HG02884 (cell line): ENCODE results near the gene PNLIP.
A peak's percentile ranks its signal among the peaks of the same experiment; 100 is the strongest.

Experiments
- ATAC-seq: cut with Tn5 transposase; IDR thresholded peaks from one replicate; pipeline ENCODE4 v1.9.1; 2021; ENCODE audit warnings: mild to moderate bottlenecking, moderate library complexity; ENCODE audit not compliant: unreplicated experiment

Gene PNLIP

GRCh38 chr10:116545756-116546155, at the start of gene PNLIP:
Gene PNLIP (plus strand): TSS chr10:116545931. CDS start chr10:116546093, 162 bp downstream.
- ATAC-seq, result no peak

GRCh38 chr10:116504786-116505185, 40.9 kb upstream of the PNLIP start:
- no peak for ATAC-seq

DNA sequence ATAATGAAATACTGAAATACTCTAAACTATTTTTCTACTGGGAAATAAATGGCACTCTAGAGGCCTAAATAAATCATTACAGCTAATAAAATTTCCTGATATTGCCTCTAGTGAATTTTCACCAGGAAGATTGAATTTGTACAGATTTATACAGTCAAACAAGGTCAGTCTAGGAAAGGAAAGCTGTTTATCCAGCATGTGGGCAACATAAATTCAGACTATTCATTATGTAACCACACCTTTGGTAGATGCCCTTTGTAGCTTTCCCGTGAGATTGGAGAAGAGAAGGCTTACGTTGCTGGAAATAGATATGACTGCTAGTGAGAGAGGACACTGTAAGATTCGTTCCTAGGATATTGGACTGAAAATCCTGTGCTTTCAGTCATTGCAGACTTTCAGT, 35.2 kb upstream of the PNLIP start:
- ATAC-seq, result no peak

DNA sequence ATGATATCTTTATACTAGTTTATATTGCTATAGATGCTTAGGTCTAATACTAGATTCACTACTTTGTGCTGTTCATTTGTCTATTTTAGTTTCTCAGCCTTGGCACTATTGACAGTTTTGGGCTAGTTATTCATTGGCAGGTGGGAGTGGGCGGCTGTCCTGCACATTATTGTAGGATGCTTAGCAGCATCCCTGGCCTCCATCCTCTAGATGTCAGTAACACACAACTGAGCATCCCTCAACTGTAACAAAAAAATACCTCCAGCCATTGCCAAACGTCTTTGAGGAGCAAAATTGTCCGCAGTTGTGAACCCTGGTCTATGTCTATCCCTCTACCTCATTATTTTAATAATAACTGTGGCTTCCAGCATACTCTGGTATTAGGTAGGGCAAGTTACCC, 34.4 kb upstream of the PNLIP start:
- ATAC-seq, result no peak

DNA sequence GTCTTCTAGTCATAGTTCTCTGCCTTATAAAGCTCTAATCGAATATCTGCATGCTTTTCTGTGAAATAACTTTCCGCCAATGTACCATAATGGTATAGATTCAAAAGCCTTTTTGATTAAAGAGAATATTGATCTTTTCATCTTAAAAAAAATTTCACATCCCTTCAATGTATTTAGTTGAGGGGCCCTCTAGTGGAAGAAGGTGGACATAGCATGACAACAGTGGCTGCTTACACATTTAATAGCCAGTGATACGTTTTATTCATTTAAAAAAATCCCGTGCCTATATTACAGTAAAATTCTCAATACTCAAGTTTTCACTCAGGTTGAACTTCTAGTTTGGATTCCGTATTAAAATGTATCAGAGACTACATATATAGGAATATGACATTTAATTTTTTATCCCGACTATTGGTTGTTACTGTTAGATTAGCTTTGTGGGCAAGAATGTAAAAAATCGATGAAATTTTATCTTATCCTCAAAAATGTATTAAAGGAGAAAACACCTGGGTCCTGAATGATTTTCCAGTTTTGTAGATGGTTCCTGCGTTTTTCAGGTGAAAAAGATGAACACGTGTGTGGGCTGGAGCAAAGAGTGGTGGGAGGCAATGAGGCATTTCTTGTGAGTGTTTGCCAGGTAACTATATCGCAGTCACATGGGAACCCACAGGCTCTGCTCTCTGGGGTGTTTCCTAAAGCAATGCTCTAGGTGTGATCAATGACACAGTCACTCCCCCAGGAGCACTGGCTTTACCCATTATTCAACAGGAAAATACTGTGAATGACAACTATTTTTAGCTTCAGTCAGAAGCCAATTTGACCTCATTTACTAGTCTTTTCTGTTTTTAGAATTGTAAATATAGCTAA, 24.1 kb upstream of the PNLIP start:
- ATAC-seq, result peak; percentile 73

GRCh38 chr10:116522803-116523381, 22.8 kb upstream of the PNLIP start:
- no peak for ATAC-seq

GRCh38 chr10:116524736-116525135, 21.0 kb upstream of the PNLIP start:
- no peak for ATAC-seq

DNA sequence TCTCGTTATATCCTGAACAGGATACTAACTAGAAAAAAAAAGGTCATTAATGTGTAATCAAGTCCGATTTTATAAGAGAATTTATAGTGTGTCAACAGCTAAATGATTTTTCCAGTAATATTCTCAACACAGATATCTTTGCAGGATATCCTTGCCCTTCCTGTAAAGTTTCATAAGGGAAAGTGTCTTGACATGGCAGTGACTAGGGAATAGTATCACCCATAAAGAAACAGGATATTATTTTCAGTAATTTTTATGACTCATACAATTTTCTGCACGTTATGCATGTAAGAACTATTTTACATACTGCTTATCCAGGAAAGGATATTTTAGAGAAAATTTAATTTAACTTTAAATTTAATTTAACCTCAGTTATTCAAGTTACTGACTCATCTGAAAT, 19.5 kb upstream of the PNLIP start:
- no peak for ATAC-seq

- ATAC-seq, result no peak
These were observed 8.9 kb upstream of the PNLIP start for GRCh38 chr10:116536810-116537209.

DNA sequence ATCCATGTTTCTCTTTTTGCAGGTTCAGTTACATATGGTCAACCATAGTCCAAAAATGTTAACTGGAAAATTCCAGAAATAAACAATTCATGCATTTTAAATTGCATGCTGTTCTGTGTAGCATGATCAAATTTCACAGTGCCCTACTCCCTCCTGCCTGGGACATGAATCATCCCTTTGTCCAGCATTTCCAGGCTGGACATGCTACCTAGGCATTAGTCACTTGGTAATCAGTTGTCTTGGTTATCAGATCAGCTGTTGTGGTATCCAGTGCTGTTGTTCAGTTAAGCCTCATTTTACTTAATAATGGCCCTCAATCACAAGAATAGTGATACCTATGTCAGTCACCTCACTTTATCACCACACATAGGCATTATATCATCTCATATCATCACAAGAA, 7.3 kb upstream of the PNLIP start:
- no peak for ATAC-seq

DNA sequence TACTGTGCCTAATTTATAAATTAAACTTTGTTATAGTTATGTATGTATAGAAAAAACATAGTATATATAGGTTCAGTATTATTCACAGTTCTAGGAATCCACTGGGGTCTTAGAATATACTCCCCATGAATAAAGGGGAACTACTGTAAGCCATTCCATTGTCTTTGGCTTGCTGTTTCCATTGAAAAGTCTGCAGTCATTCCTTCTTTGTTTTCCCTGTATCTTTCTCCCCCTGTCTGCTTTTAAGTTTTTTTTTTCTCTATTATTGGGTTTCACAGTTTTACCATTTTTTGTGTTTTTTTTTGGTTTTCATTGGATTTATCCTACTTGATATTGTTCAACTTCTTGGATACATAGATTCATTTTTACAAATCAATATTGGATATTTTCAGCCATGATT, 6.7 kb upstream of the PNLIP start:
- ATAC-seq, result no peak

- no peak for ATAC-seq
These were observed 4.9 kb upstream of the PNLIP start for GRCh38 chr10:116540814-116541213.

- no peak for ATAC-seq
These were observed 3.6 kb upstream of the PNLIP start for GRCh38 chr10:116542007-116542677.

- ATAC-seq, result no peak
These were observed 609 bp upstream of the PNLIP start for GRCh38 chr10:116545122-116545521.

DNA sequence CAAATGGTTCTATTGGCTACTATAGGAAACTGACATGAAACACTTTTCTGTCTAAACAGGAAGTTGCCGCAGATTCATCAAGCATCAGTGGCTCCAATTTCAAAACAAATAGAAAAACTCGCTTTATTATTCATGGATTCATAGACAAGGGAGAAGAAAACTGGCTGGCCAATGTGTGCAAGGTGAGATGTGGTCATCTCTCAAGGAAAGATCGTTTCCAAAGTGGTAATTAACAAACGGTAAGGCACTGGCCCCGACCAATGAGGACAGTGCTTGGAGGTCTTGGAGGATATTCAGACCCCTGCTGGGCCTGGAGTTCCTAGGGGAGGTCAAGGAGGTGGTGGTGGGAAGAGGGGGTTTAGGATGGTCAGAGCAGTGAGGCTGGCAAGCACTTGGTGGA, 2.6 kb downstream of the PNLIP start:
- ATAC-seq, result no peak

- no peak for ATAC-seq
These were observed 7.7 kb downstream of the PNLIP start for GRCh38 chr10:116553378-116553980.

GRCh38 chr10:116554628-116555027, 8.9 kb downstream of the PNLIP start:
- ATAC-seq, result no peak

- ATAC-seq, result no peak
These were observed 10.1 kb downstream of the PNLIP start for GRCh38 chr10:116555880-116556279.

GRCh38 chr10:116557305-116557880, 11.7 kb downstream of the PNLIP start:
- ATAC-seq, result no peak

DNA sequence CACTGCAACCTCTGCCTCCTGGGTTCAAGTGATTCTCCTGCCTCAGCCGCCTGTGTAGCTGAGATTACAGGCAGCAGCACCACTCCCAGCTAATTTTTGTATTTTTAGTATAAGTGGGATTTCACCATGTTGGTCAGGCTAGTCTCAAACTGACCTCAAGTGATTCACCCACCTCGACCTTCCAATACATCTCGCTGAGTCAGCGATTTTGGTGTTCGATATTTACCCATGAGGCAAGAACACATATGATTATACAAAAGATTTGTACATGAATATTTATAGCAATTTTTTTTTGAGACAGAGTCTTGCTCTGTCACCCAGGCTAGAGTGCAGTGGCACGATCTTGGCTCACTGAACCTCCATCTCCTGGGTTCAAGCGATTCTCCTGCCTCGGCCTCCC, 19.8 kb downstream of the PNLIP start:
- ATAC-seq, result no peak

DNA sequence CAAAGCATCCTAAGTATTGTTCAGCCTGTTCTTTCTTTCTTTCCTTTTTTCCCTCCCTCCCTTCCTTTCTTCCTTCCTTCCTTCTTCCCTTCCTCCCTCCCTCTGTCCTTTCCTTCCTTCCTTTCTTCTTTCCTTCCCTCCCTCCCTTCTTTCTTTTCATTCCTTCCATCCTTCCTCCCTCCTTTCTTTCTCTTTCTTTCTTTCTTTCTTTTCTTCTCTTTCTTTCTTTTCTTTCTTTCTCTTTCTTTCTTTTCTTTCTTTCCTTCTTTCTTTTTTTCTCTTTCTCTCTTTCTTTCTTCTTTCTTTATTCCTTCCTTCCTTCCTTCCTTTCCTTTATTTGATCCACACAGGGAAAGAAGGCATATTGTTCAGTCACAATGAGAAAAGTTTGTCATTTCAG, 21.2 kb downstream of the PNLIP start:
- ATAC-seq, result no peak
